ENCODE results near the gene ABCA13.

DNA sequence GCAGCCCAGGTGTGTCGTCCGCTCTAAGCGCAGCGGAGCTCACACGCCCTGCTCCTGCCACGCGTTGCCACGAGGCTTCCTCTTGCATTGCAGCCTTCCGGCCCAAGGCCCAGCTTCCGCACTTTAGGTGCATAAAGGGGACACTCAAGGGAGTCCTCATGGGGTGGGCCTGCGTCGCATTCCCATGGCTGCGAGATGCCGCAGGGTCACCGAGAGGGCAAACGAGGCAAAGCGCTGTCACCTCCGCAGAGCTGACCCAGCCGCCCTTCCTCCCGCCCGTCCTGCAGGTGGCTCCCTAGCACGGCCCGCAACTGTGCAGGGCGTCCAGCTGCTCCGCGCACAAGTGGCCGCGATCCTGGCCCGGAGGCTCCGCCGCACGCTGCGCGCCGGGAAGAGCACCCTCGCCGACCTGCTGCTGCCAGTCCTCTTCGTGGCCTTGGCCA is 283.5 kb downstream of the ABCA13 start:
- TF ChIP-seq POLR2A (IDR thresholded peaks at IDR 0.05; ENCODE audit: low read depth, low read length) = no peak
- TF ChIP-seq POLR2AphosphoS5 (IDR thresholded peaks at IDR 0.05; ENCODE audit: low read depth, low read length) = no peak
- TF ChIP-seq TAF1 (IDR thresholded peaks at IDR 0.05; ENCODE audit: borderline replicate concordance, low read depth, low read length) = no peak

Data from GM12892 (cell line).